ENCODE data around the gene HOXA13.

The HOXA13 gene

GRCh38 chr7:27148031-27148755 is 51.7 kb downstream of the HOXA13 start:
- DNase-seq (ENCODE audit: low spot score), result no peak

- no peak for DNase-seq (ENCODE audit: low spot score)
These were observed 52.5 kb downstream of the HOXA13 start, which contains the start of gene HOXA6 for GRCh38 chr7:27147199-27148030. TSS of gene HOXA6 (minus strand) at chr7:27147774. CDS start at chr7:27147749, 25 bp downstream.

GRCh38 chr7:27146491-27147198 is 53.2 kb downstream of the HOXA13 start:
- DNase-seq (ENCODE audit: low spot score), result no peak

- no peak for DNase-seq (ENCODE audit: low spot score)
These were observed 53.9 kb downstream of the HOXA13 start for GRCh38 chr7:27145914-27146412.

- DNase-seq (ENCODE audit: low spot score), result no peak
These were observed 54.6 kb downstream of the HOXA13 start for GRCh38 chr7:27145165-27145913.

- DNase-seq (ENCODE audit: low spot score), result no peak
These were observed 55.1 kb downstream of the HOXA13 start for GRCh38 chr7:27144781-27145164.

Small RNAs within 50 kb of the gene (small RNA-seq; reads per million reads assigned to genes)
- gene AC004080.5 (0 reads per million in 2 experiments), gene RF02140 (0 reads per million in 2 experiments), gene RF02141 (0 reads per million in 2 experiments)
